ENCODE data around the gene PAPLN. TPM values are rescaled to one million over a fixed set of nuclear protein-coding genes. Genes with fewer than 3 reads are reported as not detected.
A peak's percentile ranks its signal among the peaks of the same experiment; 100 is the strongest.

PAPLN gene
- polyA plus RNA-seq, 3 donors, result 0.58 to 2.8 (median 0.73) TPM

DNA sequence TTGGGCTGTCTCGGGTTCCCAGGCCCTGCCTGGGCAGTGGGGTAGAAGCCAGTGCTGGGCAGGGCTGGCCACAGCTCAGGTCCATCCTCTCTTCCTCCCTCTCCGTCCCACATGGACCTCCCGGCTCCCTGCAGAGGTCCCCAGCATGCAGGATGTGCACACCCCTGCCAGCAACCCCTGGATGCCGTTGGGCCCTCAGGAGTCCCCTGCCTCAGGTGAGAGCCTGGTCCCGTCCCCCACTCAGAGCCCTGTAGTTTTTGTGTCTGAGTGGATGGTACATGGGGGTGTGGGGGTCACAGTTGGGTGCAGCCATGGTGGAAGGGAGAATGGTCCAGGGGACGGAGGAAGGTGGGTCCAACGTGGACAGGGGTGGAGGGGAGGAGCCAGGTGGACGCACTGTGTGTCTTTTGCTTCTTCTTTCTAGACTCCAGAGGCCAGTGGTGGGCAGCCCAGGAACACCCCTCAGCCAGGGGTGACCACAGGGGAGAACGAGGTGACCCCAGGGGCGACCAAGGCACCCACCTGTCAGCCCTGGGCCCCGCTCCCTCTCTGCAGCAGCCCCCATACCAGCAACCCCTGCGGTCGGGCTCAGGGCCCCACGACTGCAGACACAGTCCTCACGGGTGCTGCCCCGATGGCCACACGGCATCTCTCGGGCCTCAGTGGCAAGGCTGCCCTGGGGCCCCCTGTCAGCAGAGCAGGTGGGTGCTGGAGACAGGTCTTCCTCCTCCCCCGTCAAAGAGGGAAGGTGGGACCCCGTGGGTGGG, 21.7 kb downstream of the PAPLN start:
- TF ChIP-seq, protein P1, sequence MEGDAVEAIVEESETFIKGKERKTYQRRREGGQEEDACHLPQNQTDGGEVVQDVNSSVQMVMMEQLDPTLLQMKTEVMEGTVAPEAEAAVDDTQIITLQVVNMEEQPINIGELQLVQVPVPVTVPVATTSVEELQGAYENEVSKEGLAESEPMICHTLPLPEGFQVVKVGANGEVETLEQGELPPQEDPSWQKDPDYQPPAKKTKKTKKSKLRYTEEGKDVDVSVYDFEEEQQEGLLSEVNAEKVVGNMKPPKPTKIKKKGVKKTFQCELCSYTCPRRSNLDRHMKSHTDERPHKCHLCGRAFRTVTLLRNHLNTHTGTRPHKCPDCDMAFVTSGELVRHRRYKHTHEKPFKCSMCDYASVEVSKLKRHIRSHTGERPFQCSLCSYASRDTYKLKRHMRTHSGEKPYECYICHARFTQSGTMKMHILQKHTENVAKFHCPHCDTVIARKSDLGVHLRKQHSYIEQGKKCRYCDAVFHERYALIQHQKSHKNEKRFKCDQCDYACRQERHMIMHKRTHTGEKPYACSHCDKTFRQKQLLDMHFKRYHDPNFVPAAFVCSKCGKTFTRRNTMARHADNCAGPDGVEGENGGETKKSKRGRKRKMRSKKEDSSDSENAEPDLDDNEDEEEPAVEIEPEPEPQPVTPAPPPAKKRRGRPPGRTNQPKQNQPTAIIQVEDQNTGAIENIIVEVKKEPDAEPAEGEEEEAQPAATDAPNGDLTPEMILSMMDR (IDR thresholded peaks at IDR 0.05), result no peak
- Mint-ChIP-seq H3K36me3 (no peaks in the 10 kb centered on the region), H3K27me3 (ENCODE audit: low read depth in 3 of 3) (peaks cover 1 to 2% (median 2%) of the 10 kb centered on the region in 3 donors), H3K27ac (peak overlapping the region in 1 of 7 donors; percentile 25), H3K4me3 (no peak overlapping the region), H3K9me3 (peaks cover 0 to 2% (median 0%) of the 10 kb centered on the region in 7 donors), H3K4me1 (no peaks in the 10 kb centered on the region)
- H3K9ac ChIP-seq (ENCODE audit: insufficient read depth, low read length, poor library complexity, severe bottlenecking), result no peak overlapping the region
- no peak overlapping the region for H3K27ac ChIP-seq (ENCODE audit: low read depth in 1 of 2, low read length in 2 of 2)
- WGBS (ENCODE audit: insufficient coverage), result 98% methylated on average over 18 of the region's 20 CpGs
- no peak overlapping the region for H2AFZ ChIP-seq (ENCODE audit: insufficient read depth, low read depth, low read length, poor library complexity, severe bottlenecking)
- no peaks in the 10 kb centered on the region for H3K36me3 ChIP-seq (replicated peaks in 1 of 2; ENCODE audit: control insufficient read depth in 1 of 2, insufficient read depth in 2 of 2, low read length in 2 of 2)
- no peak overlapping the region for H3K4me2 ChIP-seq (replicated peaks; ENCODE audit: extremely low read depth, low read length, poor library complexity, severe bottlenecking)
- H4K20me1 ChIP-seq (ENCODE audit: insufficient read depth, low read length), result no peaks in the 10 kb centered on the region
- no peak for DNase-seq
- H3K27me3 ChIP-seq (ENCODE audit: control insufficient read depth in 2 of 2, insufficient read depth in 2 of 2, low read length in 2 of 2), result no peaks in the 10 kb centered on the region
- no peaks in the 10 kb centered on the region for H3K79me2 ChIP-seq (ENCODE audit: insufficient read depth, low read length)
- no peaks in the 10 kb centered on the region for H3K9me3 ChIP-seq (replicated peaks in 1 of 2; ENCODE audit: control insufficient read depth in 1 of 2, insufficient read depth in 1 of 2, low read length in 2 of 2)
- H3K4me1 ChIP-seq (ENCODE audit: control insufficient read depth in 1 of 2, insufficient read depth in 2 of 2, low read length in 2 of 2), result no peaks in the 10 kb centered on the region
- intact Hi-C loops (cut with micrococcal nuclease), result no loop called here
- H3K4me3 ChIP-seq (replicated peaks in 1 of 3; ENCODE audit: low read depth in 2 of 3, low read length in 3 of 3), result no peak overlapping the region

DNA sequence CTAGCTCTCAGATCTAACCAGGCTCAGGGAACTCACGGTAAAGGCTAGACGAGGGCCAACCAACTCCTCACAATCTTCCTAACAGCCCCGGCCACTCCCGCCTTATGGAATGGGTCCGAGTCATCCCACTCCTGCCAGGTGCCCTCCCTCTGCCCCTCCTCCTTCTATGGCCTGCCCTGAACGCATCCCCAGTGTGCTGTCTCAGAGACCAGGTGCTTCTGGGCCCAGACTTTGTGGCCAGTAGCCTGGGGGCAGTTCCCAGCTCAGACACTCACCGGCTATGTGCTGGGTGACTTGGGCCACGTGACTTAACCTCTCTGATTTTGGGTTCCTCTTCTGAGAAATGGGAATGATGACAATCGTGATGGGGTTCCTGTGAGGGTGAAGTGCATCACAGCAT, 22.5 kb downstream of the PAPLN start:
- Histone ChIP-seq H3K79me2 (ENCODE audit: insufficient read depth, low read length) (no peaks in the 10 kb centered on the region), H3K36me3 (replicated peaks in 1 of 2; ENCODE audit: control insufficient read depth in 1 of 2, insufficient read depth in 2 of 2, low read length in 2 of 2) (no peaks in the 10 kb centered on the region), H3K9ac (ENCODE audit: insufficient read depth, low read length, poor library complexity, severe bottlenecking) (no peak overlapping the region), H3K27me3 (ENCODE audit: control insufficient read depth in 2 of 2, insufficient read depth in 2 of 2, low read length in 2 of 2) (no peaks in the 10 kb centered on the region), H3K4me3 (replicated peaks in 1 of 3; ENCODE audit: low read depth in 2 of 3, low read length in 3 of 3) (no peak overlapping the region), H3K4me1 (ENCODE audit: control insufficient read depth in 1 of 2, insufficient read depth in 2 of 2, low read length in 2 of 2) (no peaks in the 10 kb centered on the region), H3K27ac (ENCODE audit: low read depth in 1 of 2, low read length in 2 of 2) (no peak overlapping the region), H2AFZ (ENCODE audit: insufficient read depth, low read depth, low read length, poor library complexity, severe bottlenecking) (no peak overlapping the region), H3K4me2 (replicated peaks; ENCODE audit: extremely low read depth, low read length, poor library complexity, severe bottlenecking) (no peak overlapping the region), H3K9me3 (replicated peaks in 1 of 2; ENCODE audit: control insufficient read depth in 1 of 2, insufficient read depth in 1 of 2, low read length in 2 of 2) (no peaks in the 10 kb centered on the region), H4K20me1 (ENCODE audit: insufficient read depth, low read length) (no peaks in the 10 kb centered on the region)
- intact Hi-C loops (cut with micrococcal nuclease), result no loop called here
- H3K4me3 Mint-ChIP-seq, result no peak overlapping the region
- H3K4me1 Mint-ChIP-seq, result no peaks in the 10 kb centered on the region
- no peak overlapping the region for H3K27ac Mint-ChIP-seq
- peaks cover 1 to 4% (median 2%) of the 10 kb centered on the region in 3 donors for H3K27me3 Mint-ChIP-seq (ENCODE audit: low read depth in 3 of 3)
- no peaks in the 10 kb centered on the region for H3K36me3 Mint-ChIP-seq
- no peak for DNase-seq
- 93% methylated on average over 8 of the region's 9 CpGs for WGBS (ENCODE audit: insufficient coverage)
- peaks cover 0 to 2% (median 0%) of the 10 kb centered on the region in 7 donors for H3K9me3 Mint-ChIP-seq
- TF ChIP-seq, protein P1 (IDR thresholded peaks at IDR 0.05), result no peak
